Spleen (tissue), 7 donors: ENCODE results near the gene DAPL1.

Source experiments
- CTCF ChIP-seq, 11 experiments: fragments of 200-600 bp in 7 of 11; fragments of 450-650 bp in 4 of 11; sonication (generic) in 4 of 11; IDR thresholded peaks in 8 of 11; conservative IDR thresholded peaks in 3 of 11; 1 replicate in 7 of 11; 2 replicates in 4 of 11; pipeline versions ENCODE4 v1.4.0 to v1.8.0; 2016 to 2021; ENCODE audit warnings: antibody characterized with exemption in 11 of 11, inconsistent platforms in 4 of 11, mild to moderate bottlenecking in 1 of 11
- POLR2AphosphoS5 ChIP-seq, 3 donors: sonication (generic); formaldehyde crosslinking; IDR thresholded peaks; one replicate each; pipeline ENCODE4 v1.5.1; 2017; ENCODE audit warnings: antibody characterized with exemption in 3 of 3
- donor health status: DM: no; HTN: no; CAD: no; lungs with moderate emphysema.
- donor health status: DM: no; HTN: no; CAD: no.
- donor health status: DM: no; HTN: no; CAD: no.

DNA sequence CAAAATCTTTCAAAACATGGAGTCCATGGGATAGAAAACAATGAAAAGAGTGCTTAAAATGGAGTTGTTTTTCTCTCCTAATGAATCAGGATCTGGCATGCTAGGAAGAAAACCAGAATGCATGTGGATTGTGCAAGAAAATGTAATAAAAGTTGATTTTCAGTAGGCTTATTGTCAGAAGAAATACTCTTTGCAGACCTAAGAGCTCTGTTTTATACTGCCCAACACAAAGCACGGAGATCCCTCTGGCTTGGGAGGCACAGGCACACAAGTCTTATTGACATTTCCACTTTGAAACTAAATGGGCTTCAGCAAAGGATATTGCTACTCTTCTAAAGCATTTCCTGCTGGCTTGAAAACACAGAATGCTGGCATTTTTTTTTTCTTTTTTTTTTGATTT, 15.5 kb upstream of the DAPL1 start:
- TF ChIP-seq POLR2AphosphoS5 (IDR thresholded peaks at IDR 0.05), result no peak
- no peak for TF ChIP-seq CTCF (IDR thresholded peaks at IDR 0.05 in 8 of 11, conservative IDR thresholded peaks at IDR 0.05 in 3 of 11)
